ENCODE data around the gene ARHGEF40. TPM values are rescaled to one million over a fixed set of nuclear protein-coding genes. Genes with fewer than 3 reads are reported as not detected.

The ARHGEF40 gene
- total RNA-seq, 1 experiment from 2014 or later = 74.2 TPM

DNA sequence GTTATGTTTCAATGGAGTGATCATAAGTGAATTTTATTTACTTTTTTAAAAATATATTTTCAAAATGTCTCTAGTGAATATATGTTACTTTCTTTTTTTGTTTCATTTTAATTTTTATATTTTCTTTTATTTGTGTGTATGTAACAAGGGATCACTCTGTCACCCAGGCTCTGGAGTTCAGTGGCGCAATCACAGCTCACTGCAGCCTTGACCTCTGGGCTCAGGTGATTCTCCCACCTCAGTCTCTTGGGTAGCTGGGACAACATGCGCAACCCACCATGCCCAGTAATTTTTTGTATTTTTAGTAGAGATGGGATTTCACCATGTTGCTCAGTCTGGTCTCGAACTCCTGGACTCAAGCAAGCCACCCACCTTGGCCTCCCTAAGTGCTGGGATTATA lies 48.8 kb downstream of the ARHGEF40 start:
- DNase-seq (ENCODE audit: low spot score) = no peak
- H3K4me1 Mint-ChIP-seq = peaks cover 7% of the 10 kb centered on the region
- no peaks in the 10 kb centered on the region for H3K9me3 Mint-ChIP-seq
- TF ChIP-seq NFATC4 (CRISPR knock-in tag; IDR thresholded peaks at IDR 0.05) = no peak
- TF ChIP-seq, protein P1, sequence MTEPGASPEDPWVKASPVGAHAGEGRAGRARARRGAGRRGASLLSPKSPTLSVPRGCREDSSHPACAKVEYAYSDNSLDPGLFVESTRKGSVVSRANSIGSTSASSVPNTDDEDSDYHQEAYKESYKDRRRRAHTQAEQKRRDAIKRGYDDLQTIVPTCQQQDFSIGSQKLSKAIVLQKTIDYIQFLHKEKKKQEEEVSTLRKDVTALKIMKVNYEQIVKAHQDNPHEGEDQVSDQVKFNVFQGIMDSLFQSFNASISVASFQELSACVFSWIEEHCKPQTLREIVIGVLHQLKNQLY (CRISPR knock-in tag; IDR thresholded peaks at IDR 0.05) = no peak
- TF ChIP-seq, protein P2, sequence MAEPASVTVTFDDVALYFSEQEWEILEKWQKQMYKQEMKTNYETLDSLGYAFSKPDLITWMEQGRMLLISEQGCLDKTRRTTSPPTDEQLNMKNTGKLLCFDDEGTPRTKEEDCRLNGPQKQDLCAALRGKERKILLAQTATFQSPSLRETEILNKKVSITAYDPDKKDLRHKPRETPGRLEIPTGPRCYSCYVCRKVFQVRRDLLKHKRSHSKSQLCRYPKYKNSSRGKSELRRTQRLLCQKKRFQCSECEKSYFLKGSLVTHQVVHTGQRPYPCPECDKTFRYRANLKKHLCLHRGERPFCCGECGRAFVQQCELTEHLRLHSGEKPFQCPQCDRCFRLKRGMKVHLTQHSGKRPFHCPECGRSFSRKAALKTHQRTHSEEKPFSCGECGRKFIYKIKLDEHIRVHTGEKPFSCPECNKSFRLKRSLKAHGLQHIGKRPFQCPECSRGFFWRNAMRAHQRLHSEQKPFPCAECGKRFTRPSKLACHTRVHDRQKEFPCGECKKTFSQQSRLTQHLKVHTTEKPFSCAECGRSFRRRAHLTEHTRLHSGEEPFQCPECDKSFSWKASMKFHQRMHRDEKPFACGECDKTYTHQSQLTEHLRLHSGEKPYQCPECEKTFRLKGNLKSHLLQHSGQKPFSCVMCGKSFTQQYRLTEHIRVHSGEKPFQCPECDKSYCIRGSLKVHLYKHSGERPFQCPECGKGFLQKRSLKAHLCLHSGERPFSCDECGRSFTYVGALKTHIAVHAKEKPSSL (CRISPR knock-in tag; conservative IDR thresholded peaks at IDR 0.05) = no peak
- no peak for TF ChIP-seq RORB (CRISPR knock-in tag; IDR thresholded peaks at IDR 0.05)
- TF ChIP-seq ZNF396 (CRISPR knock-in tag; IDR thresholded peaks at IDR 0.05; ENCODE audit: borderline replicate concordance) = no peak
- TF ChIP-seq GABPB1 (CRISPR knock-in tag; IDR thresholded peaks at IDR 0.05) = no peak
- ChIA-PET CTCF (no interaction called here), POLR2A (no interaction called here)
- no peak for ATAC-seq
- H3K4me3 Mint-ChIP-seq = no peak overlapping the region
- H3K36me3 Mint-ChIP-seq = no peaks in the 10 kb centered on the region
- 0 out of 2 replicates have a peak, but pooled peaks cover 5% of the 10 kb centered on the region for H3K27me3 Mint-ChIP-seq (ENCODE audit: low read depth)
- no peak overlapping the region for H3K27ac Mint-ChIP-seq

- ChIA-PET POLR2A (no interaction called here), CTCF (no interaction called here)
- Mint-ChIP-seq H3K27ac (no peak overlapping the region), H3K36me3 (no peaks in the 10 kb centered on the region), H3K27me3 (ENCODE audit: low read depth) (peaks cover 5% of the 10 kb centered on the region; the same call in 1 of the 2 replicates), H3K9me3 (peaks cover 7% of the 10 kb centered on the region; the same call in 1 of the 2 replicates), H3K4me3 (no peak overlapping the region), H3K4me1 (peaks cover 7% of the 10 kb centered on the region)
- no peak for DNase-seq (ENCODE audit: low spot score)
- no peak for ATAC-seq
- no peak for TF ChIP-seq SMAD4 (CRISPR knock-in tag; IDR thresholded peaks at IDR 0.05)
- no peak for TF ChIP-seq ZMAT4 (CRISPR knock-in tag; IDR thresholded peaks at IDR 0.05)
- no peak for TF ChIP-seq ZBTB21 (CRISPR knock-in tag; IDR thresholded peaks at IDR 0.05; ENCODE audit: borderline replicate concordance)
Observed at GRCh38 chr14:21120686-21121085, 50.6 kb downstream of the ARHGEF40 start.

DNA sequence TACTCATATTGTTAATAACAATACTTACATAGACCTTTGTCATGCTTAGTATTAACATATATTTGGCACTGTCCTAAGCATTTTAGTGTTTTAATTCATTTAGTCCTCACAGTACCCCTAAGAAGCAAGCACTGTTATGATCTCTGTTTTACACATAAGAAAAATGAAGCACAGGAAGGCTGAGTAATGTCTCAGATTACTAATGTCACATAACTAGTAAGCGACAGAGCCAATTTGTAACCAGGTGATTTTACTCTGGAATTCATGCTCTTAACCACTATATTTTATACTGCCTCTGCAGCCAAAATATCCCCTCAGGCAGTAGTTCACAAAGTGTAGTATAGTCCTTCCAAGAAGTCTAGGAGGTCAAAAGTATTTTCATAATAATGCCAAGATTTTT lies 51.0 kb downstream of the ARHGEF40 start:
- Mint-ChIP-seq H3K4me3 (no peak overlapping the region), H3K27ac (no peak overlapping the region), H3K27me3 (ENCODE audit: low read depth) (peaks cover 5% of the 10 kb centered on the region; the same call in 1 of the 2 replicates), H3K9me3 (peaks cover 8% of the 10 kb centered on the region; the same call in 1 of the 2 replicates), H3K4me1 (peaks cover 7% of the 10 kb centered on the region), H3K36me3 (no peaks in the 10 kb centered on the region)
- ChIA-PET POLR2A (no interaction called here), CTCF (no interaction called here)
- ATAC-seq = no peak
- no peak for DNase-seq (ENCODE audit: low spot score)
- TF ChIP-seq IRF2 (CRISPR knock-in tag; IDR thresholded peaks at IDR 0.05; ENCODE audit: borderline replicate concordance, low read depth) = no peak
- no peak for TF ChIP-seq ZNF416 (CRISPR knock-in tag; IDR thresholded peaks at IDR 0.05)
- no peak for TF ChIP-seq OVOL2 (CRISPR knock-in tag; IDR thresholded peaks at IDR 0.05; ENCODE audit: borderline replicate concordance)
- TF ChIP-seq GTF2I (CRISPR knock-in tag; conservative IDR thresholded peaks at IDR 0.05) = no peak
- TF ChIP-seq NR1H2 (CRISPR knock-in tag; IDR thresholded peaks at IDR 0.05) = no peak
- TF ChIP-seq ATF3 (CRISPR knock-in tag; conservative IDR thresholded peaks at IDR 0.05) = no peak
- no peak for TF ChIP-seq EMX1 (CRISPR knock-in tag; IDR thresholded peaks at IDR 0.05)
- no peak for TF ChIP-seq SP1 (CRISPR knock-in tag; conservative IDR thresholded peaks at IDR 0.05)
- TF ChIP-seq RELA (CRISPR knock-in tag; IDR thresholded peaks at IDR 0.05; ENCODE audit: borderline replicate concordance) = no peak
- TF ChIP-seq, protein P3, sequence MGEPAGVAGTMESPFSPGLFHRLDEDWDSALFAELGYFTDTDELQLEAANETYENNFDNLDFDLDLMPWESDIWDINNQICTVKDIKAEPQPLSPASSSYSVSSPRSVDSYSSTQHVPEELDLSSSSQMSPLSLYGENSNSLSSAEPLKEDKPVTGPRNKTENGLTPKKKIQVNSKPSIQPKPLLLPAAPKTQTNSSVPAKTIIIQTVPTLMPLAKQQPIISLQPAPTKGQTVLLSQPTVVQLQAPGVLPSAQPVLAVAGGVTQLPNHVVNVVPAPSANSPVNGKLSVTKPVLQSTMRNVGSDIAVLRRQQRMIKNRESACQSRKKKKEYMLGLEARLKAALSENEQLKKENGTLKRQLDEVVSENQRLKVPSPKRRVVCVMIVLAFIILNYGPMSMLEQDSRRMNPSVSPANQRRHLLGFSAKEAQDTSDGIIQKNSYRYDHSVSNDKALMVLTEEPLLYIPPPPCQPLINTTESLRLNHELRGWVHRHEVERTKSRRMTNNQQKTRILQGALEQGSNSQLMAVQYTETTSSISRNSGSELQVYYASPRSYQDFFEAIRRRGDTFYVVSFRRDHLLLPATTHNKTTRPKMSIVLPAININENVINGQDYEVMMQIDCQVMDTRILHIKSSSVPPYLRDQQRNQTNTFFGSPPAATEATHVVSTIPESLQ (CRISPR knock-in tag; IDR thresholded peaks at IDR 0.05) = no peak
- TF ChIP-seq CTCF (IDR thresholded peaks at IDR 0.05) = no peak
- no peak for TF ChIP-seq PRRX2 (CRISPR knock-in tag; IDR thresholded peaks at IDR 0.05)
- TF ChIP-seq CREB1 (CRISPR knock-in tag; IDR thresholded peaks at IDR 0.05) = no peak
- TF ChIP-seq E2F4 (CRISPR knock-in tag; IDR thresholded peaks at IDR 0.05; ENCODE audit: borderline replicate concordance, low read depth) = no peak
- TF ChIP-seq, protein P1 (CRISPR knock-in tag; IDR thresholded peaks at IDR 0.05) = no peak
- no peak for TF ChIP-seq ESRRA (CRISPR knock-in tag; IDR thresholded peaks at IDR 0.05; ENCODE audit: borderline replicate concordance)

Measured in WTC11 (cell line).